ENCODE results near the gene PHACTR2. TPM values are rescaled to one million over a fixed set of nuclear protein-coding genes. Genes with fewer than 3 reads are reported as not detected.
"Not testable (repeated sequence)": the region's sequence is repeated elsewhere in the genome, so short reads cannot be mapped to it uniquely, and the experiment has no call there.

Gene PHACTR2
- polyA plus RNA-seq, 12 donors: 31.7 to 86.3 (median 39.8) TPM

GRCh38 chr6:143804835-143805239 is 127.1 kb downstream of the PHACTR2 start:
- no peak for DNase-seq

GRCh38 chr6:143806282-143807102 is 128.7 kb downstream of the PHACTR2 start:
- no peak for DNase-seq

- DNase-seq: no peak
Observed at GRCh38 chr6:143807103-143807772, 129.5 kb downstream of the PHACTR2 start.

GRCh38 chr6:143810745-143811144 is 133.0 kb downstream of the PHACTR2 start:
- DNase-seq: no peak

- DNase-seq: peak; percentile 60
Observed at GRCh38 chr6:143811501-143812157, 133.9 kb downstream of the PHACTR2 start.

GRCh38 chr6:143817621-143818020 is 139.9 kb downstream of the PHACTR2 start:
- no peak for DNase-seq

- no peak for DNase-seq
Observed at GRCh38 chr6:143821359-143821758, 143.6 kb downstream of the PHACTR2 start.

- DNase-seq: no peak
Observed at GRCh38 chr6:143822584-143823024, 144.8 kb downstream of the PHACTR2 start.

GRCh38 chr6:143823548-143823947 is 145.8 kb downstream of the PHACTR2 start:
- no peak for DNase-seq

- no peak for DNase-seq
Observed at GRCh38 chr6:143828572-143828971, 150.8 kb downstream of the PHACTR2 start.

- no peak for DNase-seq
Observed at GRCh38 chr6:143836150-143836549, 158.4 kb downstream of the PHACTR2 start.

- DNase-seq: no peak
Observed at GRCh38 chr6:143838395-143838794, 160.6 kb downstream of the PHACTR2 start.

- DNase-seq: no peak
Observed at GRCh38 chr6:143839196-143839595, 161.4 kb downstream of the PHACTR2 start.

GRCh38 chr6:143840595-143841265 is 163.0 kb downstream of the PHACTR2 start:
- DNase-seq: no peak

- no peak for DNase-seq
Observed at GRCh38 chr6:143842461-143842901, 164.7 kb downstream of the PHACTR2 start.

- peak; percentile 98 for DNase-seq
Observed at GRCh38 chr6:143842902-143843676, 165.3 kb downstream of the PHACTR2 start, which contains the start of gene LTV1. Gene LTV1, plus strand, starts transcription at chr6:143843338. Its CDS starts 140 bp downstream, at chr6:143843478.

- no peak for DNase-seq
Observed at GRCh38 chr6:143843677-143843999, 165.9 kb downstream of the PHACTR2 start.

GRCh38 chr6:143844006-143844405 is 166.2 kb downstream of the PHACTR2 start:
- no peak for DNase-seq

GRCh38 chr6:143845033-143845432 is 167.3 kb downstream of the PHACTR2 start:
- no peak for DNase-seq

GRCh38 chr6:143851706-143852105 is 173.9 kb downstream of the PHACTR2 start:
- not testable (repeated sequence) for DNase-seq

GRCh38 chr6:143855057-143855456 is 177.3 kb downstream of the PHACTR2 start:
- not testable (repeated sequence) for DNase-seq

Measured in muscle of arm (tissue), 12 donors.